ENCODE data around the gene LPIN1.
A peak's percentile ranks its signal among the peaks of the same experiment; 100 is the strongest.
"Not testable (repeated sequence)": the region's sequence is repeated elsewhere in the genome, so short reads cannot be mapped to it uniquely, and the experiment has no call there.

LPIN1 gene

GRCh38 chr2:11717623-11718022, 28.8 kb upstream of the LPIN1 start:
- DNase-seq, result no peak

- DNase-seq, result no peak
Observed at GRCh38 chr2:11718606-11719005, 27.8 kb upstream of the LPIN1 start.

DNA sequence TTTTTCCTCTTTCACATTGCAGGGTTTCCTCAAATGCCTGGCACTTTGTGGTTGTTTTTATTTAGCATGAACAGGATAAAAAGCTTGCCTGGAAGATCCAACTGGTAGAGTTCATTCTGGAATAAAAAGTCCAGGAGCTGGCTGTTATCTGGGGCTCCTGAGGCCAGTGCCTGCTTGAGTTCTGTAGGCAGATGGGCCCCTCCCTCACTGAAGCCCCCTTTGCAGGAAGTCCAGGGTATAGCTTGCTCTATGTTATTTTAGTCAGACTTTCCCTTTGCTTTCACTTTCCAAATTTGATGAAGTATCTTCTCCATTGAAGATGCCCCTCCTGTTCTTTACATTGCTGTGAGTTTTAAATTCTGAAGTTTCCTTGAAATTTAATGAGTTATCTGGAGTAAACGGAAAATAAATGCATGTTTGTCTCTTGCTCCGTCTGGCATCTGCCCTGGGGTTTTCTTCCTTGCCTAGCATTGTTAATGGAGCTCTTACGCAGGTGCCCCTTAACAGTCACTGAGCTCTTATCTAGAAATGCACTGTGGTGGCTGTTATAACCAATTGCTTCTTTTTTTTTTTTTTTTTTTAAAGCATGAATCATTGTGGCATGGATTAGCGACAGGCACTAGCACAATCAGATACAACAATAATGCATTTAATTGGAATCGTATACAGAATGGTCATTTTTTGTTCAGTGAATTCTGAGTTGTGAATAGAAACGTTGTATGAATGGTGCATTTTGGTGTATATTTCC, 27.0 kb upstream of the LPIN1 start:
- no peak for DNase-seq

DNA sequence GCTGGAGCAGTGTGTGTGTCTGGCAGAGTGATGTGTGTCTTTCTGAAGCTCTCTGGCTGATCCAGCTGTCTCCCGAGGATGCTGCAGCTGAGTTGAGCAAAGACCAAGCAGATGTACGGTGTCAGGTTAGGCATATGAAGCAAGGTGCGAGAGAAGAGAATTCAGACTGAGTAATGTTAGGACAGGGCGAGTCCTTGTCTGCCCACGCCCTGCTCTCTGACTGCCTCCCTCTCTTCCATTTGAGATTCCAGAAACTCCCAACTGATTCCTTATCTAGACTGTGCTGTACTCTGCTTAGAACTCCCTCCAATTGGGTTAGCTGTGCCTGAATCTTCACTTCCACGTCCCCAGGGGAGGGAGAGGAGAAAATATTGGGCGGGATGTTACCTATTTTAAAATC, 25.7 kb upstream of the LPIN1 start:
- no peak for DNase-seq

DNA sequence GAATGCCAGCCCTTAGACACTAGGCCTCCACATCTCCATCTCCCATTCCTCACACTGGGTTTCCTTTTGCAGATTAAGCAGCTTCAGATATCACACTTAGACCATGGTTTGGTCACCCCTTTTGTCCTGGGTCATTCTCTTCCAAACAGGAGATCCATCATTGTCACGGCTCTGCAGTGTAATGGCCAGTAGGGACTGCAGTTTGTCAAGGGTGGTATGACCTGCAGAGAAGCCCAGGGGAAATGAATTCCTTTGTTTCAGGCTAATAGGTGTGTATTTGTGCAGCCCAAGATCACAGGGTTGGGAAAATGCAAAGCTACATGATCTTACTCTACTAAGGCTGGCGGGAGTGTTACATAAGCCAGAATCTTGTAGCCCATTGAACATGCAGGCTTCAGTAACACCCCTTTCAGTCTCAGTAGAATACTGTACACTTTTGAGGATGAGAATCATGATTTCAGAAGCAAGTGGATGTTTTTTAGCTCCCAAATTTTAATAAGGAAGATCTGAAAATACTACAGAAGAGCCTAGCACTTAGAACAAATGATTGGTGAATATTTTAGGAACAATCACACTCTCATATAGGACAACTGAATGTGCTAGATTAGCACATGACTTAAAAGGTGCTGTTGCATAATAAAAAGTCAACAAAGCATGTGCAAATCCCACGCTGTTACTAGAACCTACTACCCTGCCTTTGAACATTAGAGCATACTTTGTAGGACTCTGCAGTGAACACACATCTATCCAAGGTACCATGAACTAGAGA, 24.0 kb upstream of the LPIN1 start:
- DNase-seq, result no peak

GRCh38 chr2:11723061-11723371, 23.4 kb upstream of the LPIN1 start:
- no peak for DNase-seq

DNA sequence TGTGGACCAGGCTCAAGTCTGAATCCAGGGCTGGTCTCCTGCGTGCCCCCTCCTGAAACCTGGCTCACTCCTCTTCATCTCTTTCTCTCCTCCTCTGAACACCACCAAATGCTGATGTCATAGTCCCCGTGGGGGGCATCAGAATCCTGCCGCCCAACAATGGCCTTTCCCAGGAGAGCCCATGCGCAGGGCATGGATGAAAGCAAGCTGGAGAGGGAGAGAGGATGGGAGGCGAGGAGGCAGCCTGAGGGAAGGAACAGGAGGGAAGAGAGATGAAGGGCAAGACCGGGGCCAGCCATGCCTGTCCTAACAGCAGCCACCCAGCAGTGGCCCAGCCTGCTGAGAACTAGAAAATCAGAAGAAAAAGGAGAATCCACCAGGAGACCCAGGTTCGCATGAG, 22.3 kb upstream of the LPIN1 start:
- DNase-seq, result no peak

DNA sequence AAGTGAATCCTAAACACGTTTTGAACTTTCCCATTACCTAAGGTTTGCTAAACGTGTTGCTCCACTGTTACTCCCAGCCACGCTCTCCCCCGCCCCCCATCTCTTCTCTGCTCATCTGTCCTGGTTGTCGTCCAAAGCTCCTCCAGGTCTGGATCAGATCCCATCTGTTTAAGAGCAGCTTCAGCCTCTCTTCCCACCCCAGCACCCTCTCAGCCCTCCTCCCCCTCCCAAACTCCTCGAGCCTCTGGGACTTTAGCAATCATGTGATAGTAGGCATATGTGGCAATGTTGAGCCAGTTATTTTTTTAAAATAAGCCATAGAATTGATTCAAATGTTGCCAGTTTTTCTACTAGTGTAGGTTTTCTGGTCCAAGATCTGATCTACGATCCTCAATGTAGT, 20.0 kb upstream of the LPIN1 start:
- DNase-seq, result no peak

DNA sequence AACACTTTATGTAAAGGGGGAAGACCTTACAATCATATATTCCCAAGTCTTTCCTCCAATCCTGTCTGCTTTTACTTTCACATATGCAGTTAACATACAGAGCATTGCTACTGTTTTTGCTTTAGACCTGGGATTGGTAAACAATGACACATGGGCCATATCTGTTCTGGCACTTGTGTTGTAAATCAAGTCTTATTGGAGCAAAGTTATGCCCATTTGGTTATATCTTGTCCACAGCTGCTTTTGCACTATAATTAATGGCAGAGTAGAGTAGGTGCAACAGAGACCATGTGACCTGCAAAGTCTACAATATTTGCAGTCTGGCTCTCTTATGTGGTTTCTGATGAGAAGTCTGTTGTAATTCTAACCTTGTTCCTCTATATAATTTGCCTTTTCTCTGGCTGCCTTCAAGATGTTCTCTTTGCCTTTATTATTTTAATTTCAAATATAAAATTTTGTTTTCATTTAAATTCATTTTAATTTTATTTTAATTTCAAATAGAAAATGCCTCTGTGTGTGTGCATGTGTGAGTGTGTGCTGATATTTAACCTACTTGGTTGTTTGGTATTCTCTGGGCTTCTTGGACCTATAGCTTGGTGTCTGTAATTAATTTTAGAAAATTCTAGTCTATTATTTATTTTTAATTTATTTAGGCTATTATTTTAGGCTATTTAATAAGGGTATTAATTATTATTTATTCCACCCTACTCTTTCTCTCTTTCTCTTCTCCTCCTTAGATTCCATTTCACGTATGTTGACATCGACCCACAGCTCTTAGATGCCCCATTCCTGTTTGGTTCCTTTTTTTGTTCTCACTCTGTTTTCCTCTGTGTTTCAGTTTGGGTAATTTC, 16.8 kb upstream of the LPIN1 start:
- no peak for DNase-seq

DNA sequence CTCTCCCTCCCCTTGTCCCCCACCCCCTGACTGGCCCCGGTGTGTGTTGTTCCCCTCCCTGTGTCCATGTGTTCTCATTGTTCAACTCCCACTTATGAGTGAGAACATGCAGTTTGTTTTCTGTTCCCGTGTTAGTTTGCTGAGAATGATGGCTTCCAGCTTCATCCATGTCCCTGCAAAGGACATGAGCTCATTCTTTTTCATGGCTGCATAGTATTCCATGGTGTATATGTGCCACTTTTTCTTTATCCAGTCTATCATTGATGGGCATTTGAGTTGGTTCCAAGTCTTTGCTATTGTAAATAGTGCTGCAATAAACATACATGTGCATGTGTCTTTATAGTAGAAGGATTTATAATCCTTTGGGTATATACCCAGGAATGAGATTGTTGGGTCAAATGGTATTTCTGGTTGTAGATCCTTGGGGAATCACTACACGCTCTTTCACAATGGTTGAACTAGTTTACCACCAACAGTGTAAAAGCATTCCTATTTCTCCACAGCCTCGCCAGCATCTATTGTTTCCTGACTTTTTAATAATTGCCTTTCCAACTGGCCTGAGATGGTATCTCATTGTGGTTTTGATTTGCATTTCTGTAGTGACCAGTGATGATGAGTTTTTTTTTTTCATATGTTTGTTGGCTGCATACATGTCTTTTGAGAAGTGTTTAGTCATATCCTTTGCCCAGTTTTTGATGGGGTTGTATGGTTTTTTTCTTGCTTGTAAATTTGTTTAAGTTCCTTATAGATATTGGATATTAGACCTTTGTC, 15.0 kb upstream of the LPIN1 start:
- DNase-seq, result not testable (repeated sequence)

- DNase-seq, result no peak
Observed at GRCh38 chr2:11732587-11732986, 13.8 kb upstream of the LPIN1 start.

DNA sequence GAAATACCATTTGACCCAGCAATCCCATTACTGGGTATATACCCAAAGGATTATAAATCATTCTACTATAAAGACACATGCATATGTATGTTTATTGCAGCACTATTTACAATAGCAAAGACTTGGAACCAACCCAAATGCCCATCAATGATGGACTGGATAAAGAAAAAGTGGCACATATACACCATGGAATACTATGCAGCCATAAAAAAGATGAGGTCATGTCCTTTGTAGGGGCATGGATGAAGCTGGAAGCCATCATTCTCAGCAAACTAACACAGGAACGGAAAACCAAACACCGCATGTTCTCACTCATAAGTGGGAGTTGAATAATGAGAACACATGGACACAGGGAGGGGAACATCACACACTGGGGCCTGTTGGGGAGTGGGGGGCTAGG, 8.6 kb upstream of the LPIN1 start:
- not testable (repeated sequence) for DNase-seq

DNA sequence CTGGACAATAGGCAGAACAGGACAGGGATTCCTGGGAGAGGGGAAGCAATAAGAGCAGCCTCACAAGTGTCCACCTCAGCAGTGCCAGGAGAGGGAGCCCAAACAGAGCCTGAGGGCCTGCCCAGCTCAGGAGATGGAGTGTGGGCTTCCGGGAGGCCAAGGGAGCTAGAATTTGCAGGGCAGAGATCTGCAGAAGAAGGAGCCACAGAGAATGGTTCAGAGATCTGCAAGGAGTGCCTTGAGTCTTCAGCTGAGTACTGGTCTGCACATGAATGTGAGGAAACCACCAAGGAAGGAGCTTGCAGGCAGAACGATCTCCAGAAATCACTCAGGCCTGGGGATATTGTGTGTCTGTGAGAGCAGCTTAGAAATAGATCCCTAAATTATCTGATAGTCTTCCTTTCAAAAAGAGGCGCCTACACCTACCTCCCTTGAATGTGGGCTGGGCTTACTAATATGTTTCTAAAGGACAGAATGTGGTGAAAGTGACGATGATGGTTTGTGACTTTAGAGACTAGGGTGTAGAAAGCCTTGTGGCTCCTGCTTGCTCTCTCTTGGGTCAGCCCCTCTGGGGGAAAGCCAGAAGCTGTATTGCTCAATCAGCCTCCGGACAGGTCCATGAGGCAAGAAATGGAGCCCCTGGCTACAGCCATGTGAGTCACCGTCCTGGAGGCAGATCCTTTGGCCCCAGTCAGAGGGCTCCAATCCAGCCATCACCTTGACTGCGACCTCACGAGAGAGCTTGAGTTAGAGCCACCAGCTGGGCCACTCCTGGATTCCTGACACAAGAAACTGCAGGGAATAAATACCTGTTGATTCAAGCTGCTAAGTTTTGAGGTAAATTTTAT, 7.6 kb upstream of the LPIN1 start:
- no peak for DNase-seq

GRCh38 chr2:11740723-11741122, 5.7 kb upstream of the LPIN1 start:
- no peak for DNase-seq

GRCh38 chr2:11742317-11742701, 4.1 kb upstream of the LPIN1 start:
- no peak for DNase-seq

DNA sequence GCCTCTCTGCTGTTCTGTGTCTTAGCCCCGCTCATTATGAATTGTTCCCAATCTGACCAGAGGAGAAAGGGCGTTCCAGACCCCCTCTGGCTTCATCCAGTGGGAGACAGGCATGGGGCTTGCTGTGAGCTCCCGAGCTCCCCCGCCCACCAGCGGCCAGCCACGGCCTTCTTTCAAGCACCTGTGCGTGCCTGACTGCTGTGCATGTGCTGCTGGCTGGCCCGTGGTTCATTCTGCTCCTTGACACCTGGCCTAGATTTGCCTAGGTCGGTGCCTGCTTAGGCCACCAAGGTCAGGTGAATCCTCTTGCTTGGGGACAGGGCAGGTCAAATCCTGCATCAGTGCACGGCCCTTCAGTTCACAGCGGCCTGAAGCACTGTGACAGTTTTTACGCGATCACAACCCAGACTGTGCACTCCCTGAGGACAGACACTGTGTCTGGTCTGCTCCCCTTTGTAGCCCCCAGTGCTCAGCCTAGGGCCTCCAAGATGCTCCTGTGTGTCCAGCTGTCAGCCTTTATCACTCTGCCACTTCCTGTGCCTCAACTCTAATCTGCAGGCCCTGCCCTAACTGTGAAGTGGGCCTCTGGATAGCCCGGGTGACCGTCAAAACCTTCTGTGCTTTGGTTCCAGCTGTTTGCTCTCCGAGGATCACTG, 3.6 kb upstream of the LPIN1 start:
- DNase-seq, result no peak

DNA sequence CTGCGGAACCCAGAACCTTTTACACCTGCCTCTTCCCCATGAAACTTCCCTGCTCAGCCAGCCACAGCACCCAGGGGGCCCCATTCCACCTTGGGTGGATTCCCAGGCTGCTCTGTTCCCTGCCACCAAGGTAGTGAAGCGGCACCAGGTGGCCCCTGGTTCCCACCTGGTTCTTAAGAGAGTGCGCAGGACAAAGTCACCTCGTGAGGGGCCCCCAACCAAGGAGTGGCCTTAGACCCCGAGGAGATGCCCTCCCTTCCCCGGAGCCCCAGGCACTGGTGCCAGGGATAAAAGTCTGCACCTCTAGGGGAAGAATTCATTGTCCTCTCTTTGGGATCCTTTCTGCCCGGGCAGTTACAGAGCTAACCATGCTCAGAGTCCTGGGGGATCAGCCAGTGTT, 3.1 kb upstream of the LPIN1 start:
- DNase-seq, result no peak

DNA sequence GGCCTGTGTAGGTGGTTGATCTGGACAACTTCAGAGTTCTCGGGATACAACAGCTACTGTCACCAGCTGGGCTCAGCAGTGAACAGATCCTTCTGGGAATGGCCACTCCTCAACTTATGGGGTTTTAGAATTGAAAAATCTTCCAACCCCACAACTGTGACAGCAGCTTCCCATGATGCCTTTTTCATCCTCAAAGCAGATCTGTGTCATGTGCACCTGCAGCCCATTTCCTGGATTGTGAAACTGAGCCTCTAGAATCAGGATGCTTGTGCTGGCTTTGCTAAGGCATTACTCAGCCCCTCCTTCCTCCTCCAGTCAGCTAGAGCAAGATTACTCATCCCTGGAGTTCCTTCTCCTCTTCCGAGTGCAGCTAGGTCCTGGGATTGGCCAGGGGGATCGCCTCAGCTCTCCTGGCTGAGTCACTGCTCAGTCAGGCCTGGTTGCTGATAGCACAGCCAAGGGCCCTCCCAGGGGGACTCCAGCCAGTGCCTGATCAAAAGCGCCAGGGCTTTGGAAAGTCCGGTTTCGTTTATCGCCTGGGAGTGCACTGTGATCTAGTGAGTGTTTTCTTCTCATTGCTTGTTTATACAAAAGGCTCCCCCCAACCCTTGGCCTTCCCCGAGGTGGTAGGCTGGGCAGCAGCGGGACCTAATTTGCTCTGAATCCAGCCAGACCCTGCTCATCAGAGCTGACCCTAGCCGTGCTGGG, 2.4 kb upstream of the LPIN1 start:
- DNase-seq, result peak; percentile 76

DNA sequence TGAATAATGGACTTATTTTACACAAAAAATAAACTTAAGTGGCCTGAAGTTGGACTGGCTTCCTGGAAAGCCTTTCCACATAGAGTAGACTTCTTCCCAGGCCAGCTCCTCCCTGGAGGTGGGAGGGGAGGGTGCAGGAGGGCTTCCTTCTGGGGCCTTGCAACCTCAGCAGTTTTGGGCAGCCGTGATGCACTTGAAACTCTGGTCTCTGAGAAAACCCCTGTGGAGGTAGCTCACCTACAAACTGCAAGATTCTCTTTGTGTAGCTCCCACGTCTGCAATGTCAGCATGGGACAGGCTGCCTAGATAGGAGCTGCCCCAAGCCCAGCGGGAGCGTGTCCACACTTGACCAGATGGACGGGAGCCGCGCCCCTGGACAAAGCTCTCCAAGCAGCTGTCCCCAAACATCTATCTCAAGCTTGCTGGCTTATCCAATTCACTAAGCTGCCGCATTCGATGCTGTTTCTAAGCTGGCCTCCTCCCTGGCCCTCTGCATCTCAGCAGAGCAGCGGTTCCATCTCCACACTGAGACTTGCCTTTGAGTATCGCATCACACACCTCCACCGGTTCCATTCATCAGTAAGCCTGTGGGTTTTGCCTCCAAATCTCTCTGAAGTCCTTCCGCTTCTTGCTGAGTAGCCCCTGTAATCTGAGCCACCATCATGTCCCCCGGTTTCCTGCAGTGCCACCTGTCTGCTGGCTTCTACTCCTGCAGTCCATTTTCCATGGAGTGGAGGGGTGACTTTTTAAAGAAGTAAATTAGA, 1.6 kb upstream of the LPIN1 start:
- no peak for DNase-seq
